ENCODE results near the gene MIPOL1. TPM values are rescaled to one million over a fixed set of nuclear protein-coding genes. Genes with fewer than 3 reads are reported as not detected.

Gene MIPOL1
- total and polyA plus RNA-seq, 2 of the 13 experiments (the other 11 are each of a cell fraction or from before 2014, with no cell fraction given) = 8.6 to 34.2 TPM

DNA sequence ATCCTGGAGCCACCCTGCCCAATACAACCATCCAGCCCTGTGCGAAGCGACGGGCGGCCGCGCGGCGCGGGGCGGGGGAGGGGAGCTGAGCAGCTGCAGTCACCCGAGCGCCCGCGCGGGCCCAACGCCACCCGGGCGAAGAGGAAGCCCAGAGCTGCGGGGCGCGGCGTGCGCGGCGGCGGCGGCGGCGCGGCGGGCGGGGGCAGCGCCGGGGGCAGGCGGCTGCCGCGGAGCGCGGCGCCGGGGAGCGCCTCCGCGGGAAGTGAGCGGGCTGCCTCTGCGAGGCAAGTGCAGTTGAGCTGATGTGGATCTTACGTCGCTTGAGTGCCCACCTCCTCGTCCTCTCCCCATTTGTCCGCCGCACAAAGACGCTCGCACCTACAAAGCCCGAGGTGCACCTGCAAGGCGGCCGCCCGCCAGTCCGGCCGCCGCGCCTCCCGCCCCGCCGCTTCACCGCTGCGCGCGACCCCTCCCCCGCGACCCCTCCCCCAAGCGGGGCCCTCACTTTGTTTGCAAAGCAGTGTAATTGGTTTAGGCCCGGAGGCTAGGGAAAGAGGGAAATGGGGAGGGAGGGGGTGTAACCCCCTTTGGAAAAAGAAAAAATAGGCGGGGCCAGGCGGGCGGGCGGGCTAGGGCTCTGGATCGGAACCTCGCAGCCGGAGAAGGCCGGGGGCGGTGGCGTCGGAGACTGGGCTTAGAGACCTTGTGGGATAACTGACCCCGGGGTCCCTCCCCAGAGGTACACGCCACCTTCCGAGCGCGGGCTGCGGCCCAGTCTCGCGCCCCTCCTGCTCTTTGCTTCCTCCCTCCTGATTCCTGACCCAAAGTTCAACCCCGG lies 397.5 kb downstream of the MIPOL1 start, which contains the start of the genes FOXA1 and TTC6 (continued):
- peak; percentile 57; the same call in 1 of the 2 replicates for TF ChIP-seq PAXIP1 (CRISPR knock-in tag; conservative IDR thresholded peaks at IDR 0.05)
- no peak; the same call in 1 of the 2 replicates for TF ChIP-seq ZNF33A (CRISPR knock-in tag; IDR thresholded peaks at IDR 0.05; ENCODE audit: borderline replicate concordance)
- TF ChIP-seq ZSCAN20 (CRISPR knock-in tag; IDR thresholded peaks at IDR 0.05; ENCODE audit: borderline replicate concordance) = 0 out of 2 replicates have a peak, but pooled peaks have one; percentile 13
- no peak for TF ChIP-seq ZZZ3 (CRISPR knock-in tag; IDR thresholded peaks at IDR 0.05; ENCODE audit: borderline replicate concordance)
- no peak for TF ChIP-seq ZNF10 (CRISPR knock-in tag; IDR thresholded peaks at IDR 0.05; ENCODE audit: borderline replicate concordance, low read depth)
- TF ChIP-seq TCF12 (IDR thresholded peaks at IDR 0.05) = no peak
- peak; percentile 15; the same call in 1 of the 2 replicates for TF ChIP-seq TCF12 (CRISPR knock-in tag; IDR thresholded peaks at IDR 0.05)
- TF ChIP-seq STAT6 (CRISPR knock-in tag; IDR thresholded peaks at IDR 0.05; ENCODE audit: borderline replicate concordance) = no peak
- no peak for TF ChIP-seq ZNF326 (CRISPR knock-in tag; IDR thresholded peaks at IDR 0.05; ENCODE audit: borderline replicate concordance)
- no peak for TF ChIP-seq HCFC1 (IDR thresholded peaks at IDR 0.05; ENCODE audit: low read depth, low read length)
- TF ChIP-seq ZNF343 (CRISPR knock-in tag; IDR thresholded peaks at IDR 0.05) = no peak
- TF ChIP-seq CREM (IDR thresholded peaks at IDR 0.05) = no peak
- TF ChIP-seq CREM (CRISPR knock-in tag; IDR thresholded peaks at IDR 0.05) = no peak
- TF ChIP-seq, protein P1, sequence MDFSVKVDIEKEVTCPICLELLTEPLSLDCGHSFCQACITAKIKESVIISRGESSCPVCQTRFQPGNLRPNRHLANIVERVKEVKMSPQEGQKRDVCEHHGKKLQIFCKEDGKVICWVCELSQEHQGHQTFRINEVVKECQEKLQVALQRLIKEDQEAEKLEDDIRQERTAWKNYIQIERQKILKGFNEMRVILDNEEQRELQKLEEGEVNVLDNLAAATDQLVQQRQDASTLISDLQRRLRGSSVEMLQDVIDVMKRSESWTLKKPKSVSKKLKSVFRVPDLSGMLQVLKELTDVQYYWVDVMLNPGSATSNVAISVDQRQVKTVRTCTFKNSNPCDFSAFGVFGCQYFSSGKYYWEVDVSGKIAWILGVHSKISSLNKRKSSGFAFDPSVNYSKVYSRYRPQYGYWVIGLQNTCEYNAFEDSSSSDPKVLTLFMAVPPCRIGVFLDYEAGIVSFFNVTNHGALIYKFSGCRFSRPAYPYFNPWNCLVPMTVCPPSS (IDR thresholded peaks at IDR 0.05) = no peak
- 0 out of 2 replicates have a peak, but pooled peaks have one; percentile 19 for TF ChIP-seq PAWR (CRISPR knock-in tag; IDR thresholded peaks at IDR 0.05; ENCODE audit: borderline replicate concordance)
- TF ChIP-seq TEAD2 (CRISPR knock-in tag; IDR thresholded peaks at IDR 0.05) = no peak; the same call in 1 of the 2 replicates
- no peak for TF ChIP-seq ZMYM3 (CRISPR knock-in tag; IDR thresholded peaks at IDR 0.05)
- TF ChIP-seq, protein P2, sequence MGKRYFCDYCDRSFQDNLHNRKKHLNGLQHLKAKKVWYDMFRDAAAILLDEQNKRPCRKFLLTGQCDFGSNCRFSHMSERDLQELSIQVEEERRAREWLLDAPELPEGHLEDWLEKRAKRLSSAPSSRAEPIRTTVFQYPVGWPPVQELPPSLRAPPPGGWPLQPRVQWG (CRISPR knock-in tag; IDR thresholded peaks at IDR 0.05; ENCODE audit: borderline replicate concordance, low read depth) = no peak
- TF ChIP-seq ZNF260 (CRISPR knock-in tag; IDR thresholded peaks at IDR 0.05; ENCODE audit: borderline replicate concordance, low read depth) = no peak
- TF ChIP-seq ZFP82 (CRISPR knock-in tag; IDR thresholded peaks at IDR 0.05; ENCODE audit: borderline replicate concordance) = peak; percentile 56; the same call in 1 of the 2 replicates
- 0 out of 2 replicates have a peak, but pooled peaks have one; percentile 10 for TF ChIP-seq ZNF724P (CRISPR knock-in tag; IDR thresholded peaks at IDR 0.05; ENCODE audit: borderline replicate concordance)
- TF ChIP-seq HNRNPH1 (optimal IDR thresholded peaks at IDR 0.05; ENCODE audit: low read depth, low read length) = peak; percentile 74
